PC-3 (cell line): ENCODE data around the gene PIK3R3. TPM values are rescaled to one million over a fixed set of nuclear protein-coding genes. Genes with fewer than 3 reads are reported as not detected.

Experiments used
- ATAC-seq: fragments of 200-7000 bp; cut with Tn5 transposase; 2 replicates; pipeline ENCODE4 v1.9.1; 2020; ENCODE audit warnings: mild to moderate bottlenecking, moderate library complexity
- BruUV-seq: library from RNA; stranded (reverse); fragments of 400-500 nt; replicated peaks from 2 replicates; lab custom pipeline; 2021; lab: Mats Ljungman, UMichigan
- CTCF ChIA-PET: fragments of 300-600 bp; sonication (Branson Sonifier 250); formaldehyde crosslinking; loops from one replicate; lab custom pipeline; 2022; ENCODE audit warnings: antibody characterized with exemption; lab: Charles Lee
- POLR2A ChIA-PET: fragments of 300-600 bp; sonication (Branson Sonifier 250); formaldehyde crosslinking; loops from one replicate; lab custom pipeline; 2022; ENCODE audit warnings: antibody characterized with exemption; ENCODE audit not compliant: unreplicated experiment; lab: Charles Lee
- DNase-seq: peaks from one replicate; pipeline ENCODE4 v3.0.0-alpha.2; 2015
- H2AFZ ChIP-seq: fragments of 300-600 bp; sonication (generic); 2 replicates; pipeline ENCODE4 v1.6.0; 2016; ENCODE audit warnings: antibody characterized with exemption, low read length
- H3F3A ChIP-seq: fragments of 300-600 bp; sonication (generic); one replicate; pipeline ENCODE4 v1.6.0; 2017; ENCODE audit warnings: antibody characterized with exemption, low read length, control low read depth, mild to moderate bottlenecking; ENCODE audit not compliant: unreplicated experiment
- H3K27ac ChIP-seq: fragments of 300-600 bp; sonication (generic); 2 replicates; pipeline ENCODE4 v1.5.1; 2016; ENCODE audit warnings: mild to moderate bottlenecking, low read length
- H3K27me3 ChIP-seq: fragments of 300-600 bp; sonication (generic); 2 replicates; pipeline ENCODE4 v1.6.1; 2016; ENCODE audit warnings: low read length, mixed read lengths
- H3K36me3 ChIP-seq: fragments of 300-600 bp; sonication (generic); 2 replicates; pipeline ENCODE4 v1.6.1; 2016; ENCODE audit warnings: low read depth, mixed run types, low read length, mixed read lengths
- H3K4me1 ChIP-seq: fragments of 300-600 bp; sonication (generic); 2 replicates; pipeline ENCODE4 v1.5.1; 2016; ENCODE audit warnings: low read length; ENCODE audit not compliant: insufficient read depth
- H3K4me2 ChIP-seq: fragments of 300-600 bp; sonication (generic); 2 replicates; pipeline ENCODE4 v1.6.0; 2016; ENCODE audit warnings: low read length
- H3K4me3 ChIP-seq: fragments of 300-600 bp; sonication (generic); 2 replicates; pipeline ENCODE4 v1.5.1; 2016; ENCODE audit warnings: mild to moderate bottlenecking, low read length, mixed read lengths
- H3K79me2 ChIP-seq: fragments of 300-600 bp; sonication (generic); 2 replicates; pipeline ENCODE4 v1.6.1; 2017; ENCODE audit warnings: low read length, mixed read lengths
- H3K9ac ChIP-seq: fragments of 300-600 bp; sonication (generic); 2 replicates; pipeline ENCODE4 v1.6.0; 2016; ENCODE audit warnings: mild to moderate bottlenecking, low read length
- H3K9me2 ChIP-seq: fragments of 300-600 bp; sonication (generic); replicated peaks from 2 replicates; pipeline ENCODE4 v1.6.1; 2016; ENCODE audit warnings: mixed run types, low read length, mixed read lengths
- H3K9me3 ChIP-seq: fragments of 300-600 bp; sonication (generic); 2 replicates; pipeline ENCODE4 v1.6.1; 2016; ENCODE audit warnings: low read length, mixed read lengths
- H4K20me1 ChIP-seq: fragments of 300-600 bp; sonication (generic); 2 replicates; pipeline ENCODE4 v1.6.1; 2016; ENCODE audit warnings: low read length, mixed read lengths
- EZH2 ChIP-seq: fragments of 300-600 bp; sonication (generic); IDR thresholded peaks from one replicate; pipeline ENCODE4 v1.6.1; 2017; ENCODE audit warnings: antibody characterized with exemption, mild to moderate bottlenecking, low read length; ENCODE audit not compliant: unreplicated experiment
- EZH2phosphoT487 ChIP-seq: fragments of 300-600 bp; sonication (generic); IDR thresholded peaks from 2 replicates; pipeline ENCODE4 v1.6.1; 2018; ENCODE audit warnings: mild to moderate bottlenecking, antibody characterized with exemption, low read length, borderline replicate concordance
- intact Hi-C: fragments of 100-400 bp; cut with micrococcal nuclease; formaldehyde crosslinking; loops from 2 replicates; pipeline ENCODE4 v1.9.0; 2023
- total RNA-seq: library from RNA; depleted of rRNA; stranded (reverse); fragments of >200 nt; gene quantifications from 2 replicates; pipeline ENCODE4 v1.2.3, GENCODE V29; 2014
- TF ChIP-seq, protein P1 (sequence below): fragments of 300-600 bp; sonication (generic); conservative IDR thresholded peaks from 2 replicates; pipeline ENCODE4 v1.5.1; 2017; ENCODE audit warnings: antibody characterized with exemption, low read depth, mild to moderate bottlenecking, low read length

The PIK3R3 gene
- total RNA-seq, 1 experiment from 2014 or later, result 17.7 TPM

DNA sequence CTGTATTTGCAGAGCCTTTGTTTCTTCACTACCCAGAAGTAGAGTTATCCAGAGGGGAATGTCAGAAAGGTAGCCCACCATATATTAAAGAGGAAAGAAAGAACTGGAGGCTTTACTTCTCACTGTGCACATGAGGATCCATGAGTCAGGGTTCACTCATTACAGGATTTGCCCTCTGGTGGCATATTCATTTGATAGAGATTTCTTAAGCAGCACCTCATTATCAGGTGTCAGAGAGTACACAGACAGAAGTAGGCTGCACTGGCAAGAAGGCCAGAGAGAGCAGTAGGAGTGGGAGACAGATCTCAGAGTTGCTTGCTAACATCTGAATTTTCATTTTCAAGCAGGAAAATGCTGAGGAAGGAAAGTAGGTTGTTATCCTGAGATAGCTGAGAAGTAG is 123.8 kb downstream of the PIK3R3 start:
- H4K20me1 ChIP-seq, result no peaks in the 10 kb centered on the region
- H3K9me3 ChIP-seq, result no peaks in the 10 kb centered on the region
- H3K9ac ChIP-seq, result no peak overlapping the region
- DNase-seq (peak; percentile 22), ATAC-seq (peak; percentile 45; the same call in 1 of the 2 replicates)
- no peaks in the 10 kb centered on the region for H3K27me3 ChIP-seq
- H3K9me2 ChIP-seq, result no peaks in the 10 kb centered on the region
- BruUV-seq, result no TSS peak
- no peaks in the 10 kb centered on the region for H3F3A ChIP-seq
- H3K79me2 ChIP-seq, result no peaks in the 10 kb centered on the region
- intact Hi-C loops, result no loop called here
- ChIA-PET CTCF (no interaction called here), POLR2A (no interaction called here)
- no peak overlapping the region for H3K4me2 ChIP-seq
- no peak overlapping the region for H2AFZ ChIP-seq
- H3K4me3 ChIP-seq, result no peak overlapping the region
- no peaks in the 10 kb centered on the region; the same call in 1 of the 2 replicates for H3K4me1 ChIP-seq
- H3K36me3 ChIP-seq, result peaks cover 27% of the 10 kb centered on the region; the same call in 1 of the 2 replicates
- TF ChIP-seq EZH2phosphoT487 (no peak), EZH2 (no peak)
- TF ChIP-seq, protein P1, sequence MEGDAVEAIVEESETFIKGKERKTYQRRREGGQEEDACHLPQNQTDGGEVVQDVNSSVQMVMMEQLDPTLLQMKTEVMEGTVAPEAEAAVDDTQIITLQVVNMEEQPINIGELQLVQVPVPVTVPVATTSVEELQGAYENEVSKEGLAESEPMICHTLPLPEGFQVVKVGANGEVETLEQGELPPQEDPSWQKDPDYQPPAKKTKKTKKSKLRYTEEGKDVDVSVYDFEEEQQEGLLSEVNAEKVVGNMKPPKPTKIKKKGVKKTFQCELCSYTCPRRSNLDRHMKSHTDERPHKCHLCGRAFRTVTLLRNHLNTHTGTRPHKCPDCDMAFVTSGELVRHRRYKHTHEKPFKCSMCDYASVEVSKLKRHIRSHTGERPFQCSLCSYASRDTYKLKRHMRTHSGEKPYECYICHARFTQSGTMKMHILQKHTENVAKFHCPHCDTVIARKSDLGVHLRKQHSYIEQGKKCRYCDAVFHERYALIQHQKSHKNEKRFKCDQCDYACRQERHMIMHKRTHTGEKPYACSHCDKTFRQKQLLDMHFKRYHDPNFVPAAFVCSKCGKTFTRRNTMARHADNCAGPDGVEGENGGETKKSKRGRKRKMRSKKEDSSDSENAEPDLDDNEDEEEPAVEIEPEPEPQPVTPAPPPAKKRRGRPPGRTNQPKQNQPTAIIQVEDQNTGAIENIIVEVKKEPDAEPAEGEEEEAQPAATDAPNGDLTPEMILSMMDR, result no peak
- no peak overlapping the region for H3K27ac ChIP-seq

- no peak for TF ChIP-seq EZH2phosphoT487
- TF ChIP-seq EZH2, result no peak
- TF ChIP-seq, protein P1, result no peak
- Histone ChIP-seq H3K4me2 (no peak overlapping the region), H3K4me1 (no peaks in the 10 kb centered on the region; the same call in 1 of the 2 replicates), H3K79me2 (no peaks in the 10 kb centered on the region), H3K27me3 (no peaks in the 10 kb centered on the region), H3K9me2 (no peaks in the 10 kb centered on the region), H3K4me3 (no peak overlapping the region), H3K27ac (no peak overlapping the region), H4K20me1 (no peaks in the 10 kb centered on the region), H3K9ac (no peak overlapping the region), H3F3A (no peaks in the 10 kb centered on the region), H2AFZ (no peak overlapping the region), H3K36me3 (peaks cover 21% of the 10 kb centered on the region; the same call in 1 of the 2 replicates), H3K9me3 (no peaks in the 10 kb centered on the region)
- no TSS peak for BruUV-seq
- DNase-seq, result no peak
- CTCF ChIA-PET, result no interaction called here
- intact Hi-C loops, result no loop called here
- no peak for ATAC-seq
- POLR2A ChIA-PET, result no interaction called here
Observed at GRCh38 chr1:46005594-46005993, 126.8 kb downstream of the PIK3R3 start.

GRCh38 chr1:46004492-46004891 is 127.9 kb downstream of the PIK3R3 start:
- no peak overlapping the region for H3K4me3 ChIP-seq
- no peak overlapping the region for H2AFZ ChIP-seq
- H3K9me2 ChIP-seq, result no peaks in the 10 kb centered on the region
- no peaks in the 10 kb centered on the region for H3F3A ChIP-seq
- no peak overlapping the region for H3K4me2 ChIP-seq
- DNase-seq (no peak), ATAC-seq (no peak)
- no TSS peak for BruUV-seq
- H3K9me3 ChIP-seq, result no peaks in the 10 kb centered on the region
- no peak overlapping the region for H3K9ac ChIP-seq
- ChIA-PET POLR2A (interaction anchor here (0.5 to 0.7 kb wide), 3 partner anchors 43 to 1222 kb away, joined by 3 to 6 read pairs (median 3); no protein-coding TSS in a partner anchor), CTCF (no interaction called here)
- no peaks in the 10 kb centered on the region; the same call in 1 of the 2 replicates for H3K4me1 ChIP-seq
- peaks cover 18% of the 10 kb centered on the region; the same call in 1 of the 2 replicates for H3K36me3 ChIP-seq
- no peaks in the 10 kb centered on the region for H3K27me3 ChIP-seq
- no peaks in the 10 kb centered on the region for H3K79me2 ChIP-seq
- no peak overlapping the region for H3K27ac ChIP-seq
- intact Hi-C loops, result no loop called here
- no peaks in the 10 kb centered on the region for H4K20me1 ChIP-seq
- TF ChIP-seq, protein P1, result no peak
- no peak for TF ChIP-seq EZH2
- TF ChIP-seq EZH2phosphoT487, result no peak
